H9 (cell line): ENCODE measurements around the gene MYO7A. TPM values are rescaled to one million over a fixed set of nuclear protein-coding genes. Genes with fewer than 3 reads are reported as not detected.

Source experiments
- DNase-seq: peaks from one replicate; pipeline ENCODE4 v3.0.0-alpha.2; 2017
- H2AFZ ChIP-seq: one replicate; pipeline ENCODE4 v1.6.1; 2013; ENCODE audit warnings: mild to moderate bottlenecking, low read length, control low read depth, moderate library complexity
- H2AK5ac ChIP-seq: 2 replicates; pipeline ENCODE4 v1.6.1; 2013; ENCODE audit warnings: low read length, control low read depth, mixed read lengths; ENCODE audit not compliant: insufficient read length
- H2BK120ac ChIP-seq: one replicate; pipeline ENCODE4 v1.6.1; 2013; ENCODE audit warnings: low read depth, mild to moderate bottlenecking, low read length, control low read depth, inconsistent platforms; ENCODE audit not compliant: poor library complexity, severe bottlenecking
- H2BK12ac ChIP-seq: 2 replicates; pipeline ENCODE4 v1.6.1; 2013; ENCODE audit warnings: low read length, control low read depth, mixed read lengths, low read depth; ENCODE audit not compliant: insufficient read length
- H2BK15ac ChIP-seq: 2 replicates; pipeline ENCODE4 v1.6.1; 2013; ENCODE audit warnings: low read depth, low read length, control low read depth
- H2BK20ac ChIP-seq: one replicate; pipeline ENCODE4 v1.6.1; 2013; ENCODE audit warnings: low read depth, mild to moderate bottlenecking, low read length, control low read depth, inconsistent platforms; ENCODE audit not compliant: poor library complexity, severe bottlenecking
- H2BK5ac ChIP-seq: 2 replicates; pipeline ENCODE4 v1.6.1; 2013; ENCODE audit warnings: low read length, control low read depth, mixed read lengths; ENCODE audit not compliant: insufficient read length
- H3K14ac ChIP-seq: 2 replicates; pipeline ENCODE4 v1.6.1; 2013; ENCODE audit warnings: low read length, control low read depth; ENCODE audit not compliant: insufficient read depth
- H3K18ac ChIP-seq: 2 replicates; pipeline ENCODE4 v1.6.1; 2013; ENCODE audit warnings: low read depth, mild to moderate bottlenecking, mixed read lengths, low read length, control low read depth; ENCODE audit not compliant: insufficient read length
- H3K23ac ChIP-seq: 2 replicates; pipeline ENCODE4 v1.6.1; 2013; ENCODE audit warnings: low read length, control low read depth, mixed read lengths, low read depth; ENCODE audit not compliant: insufficient read length
- H3K23me2 ChIP-seq: 2 replicates; pipeline ENCODE4 v1.6.1; 2013; ENCODE audit warnings: low read depth, mild to moderate bottlenecking, mixed read lengths, low read length, control low read depth; ENCODE audit not compliant: insufficient read length, poor library complexity, severe bottlenecking
- H3K27ac ChIP-seq: 2 replicates; pipeline ENCODE4 v1.5.1; 2013; ENCODE audit warnings: low read length, control low read depth, mixed read lengths, low read depth; ENCODE audit not compliant: insufficient read length
- H3K27me3 ChIP-seq: 2 replicates; pipeline ENCODE4 v1.6.1; 2013; ENCODE audit warnings: low read length, control low read depth, inconsistent platforms; ENCODE audit not compliant: insufficient read depth
- H3K4ac ChIP-seq: 2 replicates; pipeline ENCODE4 v1.6.1; 2013; ENCODE audit warnings: low read depth, mild to moderate bottlenecking, control low read depth, inconsistent platforms, low read length, moderate library complexity
- H3K4me1 ChIP-seq: 2 replicates; pipeline ENCODE4 v1.6.1; 2013; ENCODE audit warnings: low read length, control low read depth, inconsistent platforms; ENCODE audit not compliant: insufficient read depth
- H3K4me2 ChIP-seq: 2 replicates; pipeline ENCODE4 v1.6.1; 2013; ENCODE audit warnings: low read length, control low read depth, mixed read lengths; ENCODE audit not compliant: insufficient read length, insufficient read depth
- H3K56ac ChIP-seq: 2 replicates; pipeline ENCODE4 v1.6.1; 2013; ENCODE audit warnings: low read depth, mild to moderate bottlenecking, mixed read lengths, low read length, control low read depth; ENCODE audit not compliant: insufficient read length
- H3K79me1 ChIP-seq: 2 replicates; pipeline ENCODE4 v1.6.1; 2013; ENCODE audit warnings: low read depth, mild to moderate bottlenecking, moderate library complexity, low read length, control low read depth, inconsistent platforms; ENCODE audit not compliant: insufficient read depth, poor library complexity, severe bottlenecking
- H3K79me2 ChIP-seq: 2 replicates; pipeline ENCODE4 v1.6.1; 2013; ENCODE audit warnings: low read length, control low read depth, inconsistent platforms; ENCODE audit not compliant: insufficient read depth
- H3K9ac ChIP-seq: 2 replicates; pipeline ENCODE4 v1.6.1; 2013; ENCODE audit warnings: low read length, control low read depth, mixed read lengths; ENCODE audit not compliant: insufficient read length; ENCODE audit errors: extremely low read depth
- H3K9me3 ChIP-seq: one replicate; pipeline ENCODE4 v1.6.1; 2013; ENCODE audit warnings: low read depth, low read length, inconsistent platforms; ENCODE audit not compliant: control insufficient read depth
- H3T11ph ChIP-seq: one replicate; pipeline ENCODE4 v1.6.1; 2013; ENCODE audit warnings: mild to moderate bottlenecking, low read length, control low read depth, inconsistent platforms
- H4K20me1 ChIP-seq: one replicate; pipeline ENCODE4 v1.6.1; 2013; ENCODE audit not compliant: control insufficient read depth, insufficient read length, insufficient read depth
- H4K5ac ChIP-seq: 2 replicates; pipeline ENCODE4 v1.6.1; 2013; ENCODE audit warnings: low read depth, mild to moderate bottlenecking, mixed read lengths, low read length, control low read depth; ENCODE audit not compliant: insufficient read length
- H4K8ac ChIP-seq: replicated peaks from 2 replicates; pipeline ENCODE4 v1.6.1; 2013; ENCODE audit warnings: low read length, control low read depth, mixed read lengths, low read depth; ENCODE audit not compliant: insufficient read length
- H4K91ac ChIP-seq: 2 replicates; pipeline ENCODE4 v1.6.1; 2013; ENCODE audit warnings: low read depth, mild to moderate bottlenecking, moderate library complexity, mixed read lengths, low read length, control low read depth; ENCODE audit not compliant: insufficient read length
- H3K27ac Mint-ChIP-seq, 3 experiments: 2 replicates in 2 of 3; 3 replicates in 1 of 3; pipeline ENCODE4 v1.8.0; 2020 to 2021; ENCODE audit warnings: mixed read lengths in 3 of 3, mild to moderate bottlenecking in 1 of 3, moderate library complexity in 1 of 3
- H3K27me3 Mint-ChIP-seq: 2 replicates; pipeline ENCODE4 v1.8.0; 2021; ENCODE audit warnings: low read depth, mild to moderate bottlenecking, moderate library complexity, mixed read lengths
- H3K36me3 Mint-ChIP-seq, 3 experiments: 2 replicates in 2 of 3; 3 replicates in 1 of 3; pipeline ENCODE4 v1.8.0; 2020 to 2021; ENCODE audit warnings: low read depth in 3 of 3, mixed read lengths in 3 of 3; ENCODE audit not compliant: insufficient read depth in 1 of 3
- H3K4me1 Mint-ChIP-seq, 2 experiments: 2 replicates each; pipeline ENCODE4 v1.8.0; 2020; ENCODE audit warnings: mixed read lengths in 2 of 2
- H3K4me3 Mint-ChIP-seq, 2 experiments: 2 replicates in 1 of 2; 3 replicates in 1 of 2; pipeline ENCODE4 v1.8.0; 2020 to 2021; ENCODE audit warnings: mild to moderate bottlenecking in 2 of 2, mixed read lengths in 2 of 2, moderate library complexity in 1 of 2
- H3K9me3 Mint-ChIP-seq, 2 experiments: 2 replicates in 1 of 2; 3 replicates in 1 of 2; pipeline ENCODE4 v1.8.0; 2020; ENCODE audit warnings: mild to moderate bottlenecking in 2 of 2, mixed read lengths in 2 of 2, moderate library complexity in 1 of 2
- CTCF ChIP-seq: fragments of 200-600 bp; sonication (generic); conservative IDR thresholded peaks from 3 replicates; pipeline ENCODE4 v1.8.0; 2021; ENCODE audit warnings: antibody characterized with exemption, mild to moderate bottlenecking
- WGBS: extraction: QIAGEN DNeasy Blood & Tissue Kit; methylation state at CpG from one replicate; pipeline ENCODE4 v1.1.7; 2013; ENCODE audit warnings: missing lambda C conversion rate, low lambda C conversion rate, mixed read lengths; ENCODE audit not compliant: insufficient read length; ENCODE audit errors: extremely low coverage; 5-methylcytosine and 5-hydroxymethylcytosine counted together
- total RNA-seq: library from RNA; stranded (reverse); gene quantifications from 2 replicates; pipeline ENCODE4 v1.2.1, GENCODE V29; 2021

The MYO7A gene
- total RNA-seq, 1 experiment from 2014 or later = 1.6 TPM

- Histone ChIP-seq H4K91ac (no peak overlapping the region), H3T11ph (no peak overlapping the region), H3K9me3 (no peaks in the 10 kb centered on the region), H3K27ac (no peak overlapping the region), H3K27me3 (no peaks in the 10 kb centered on the region), H4K5ac (no peak overlapping the region), H2BK20ac (no peak overlapping the region), H3K4me2 (no peak overlapping the region), H3K4me1 (no peaks in the 10 kb centered on the region), H3K23me2 (no peaks in the 10 kb centered on the region), H2BK5ac (no peak overlapping the region), H3K14ac (no peak overlapping the region), H2BK15ac (no peak overlapping the region), H3K9ac (no peak overlapping the region), H2AK5ac (no peak overlapping the region), H2AFZ (no peak overlapping the region), H3K56ac (no peak overlapping the region), H4K8ac (no peak overlapping the region), H3K23ac (no peak overlapping the region), H2BK12ac (no peak overlapping the region), H2BK120ac (no peak overlapping the region), H3K18ac (no peak overlapping the region), H3K4ac (no peak overlapping the region), H4K20me1 (no peaks in the 10 kb centered on the region), H3K79me2 (no peaks in the 10 kb centered on the region), H3K79me1 (no peaks in the 10 kb centered on the region)
- Mint-ChIP-seq H3K4me3 (no peak overlapping the region), H3K9me3 (no peaks in the 10 kb centered on the region), H3K27me3 (peaks cover 6% of the 10 kb centered on the region), H3K36me3 (no peaks in the 10 kb centered on the region; a peak in 1 of 7 replicates), H3K4me1 (peaks cover 3 to 6% of the 10 kb centered on the region in 2 experiments), H3K27ac (no peak overlapping the region)
- no CpG with 5 or more reads among the region's 4 CpGs for WGBS
- no peak for DNase-seq
- TF ChIP-seq CTCF = no peak
Observed at GRCh38 chr11:77155082-77155475, 27.0 kb downstream of the MYO7A start.
